ENCODE results near the gene ZBTB4. TPM values are rescaled to one million over a fixed set of nuclear protein-coding genes. Genes with fewer than 3 reads are reported as not detected.
A peak's percentile ranks its signal among the peaks of the same experiment; 100 is the strongest.

ZBTB4 gene
- total RNA-seq, 2 donors from 2014 or later = 50.5 to 67.3 TPM

- Histone ChIP-seq H3K36me3 (peaks cover 95% of the 10 kb centered on the region), H3K9me3 (no peaks in the 10 kb centered on the region), H3K27me3 (no peaks in the 10 kb centered on the region), H3K4me1 (no peaks in the 10 kb centered on the region), H3K4me3 (no peak overlapping the region), H3K27ac (no peak overlapping the region)
- DNase-seq (ENCODE audit: low spot score) = no peak
- TF ChIP-seq CTCF (IDR thresholded peaks at IDR 0.05) = no peak
Measured at GRCh38 chr17:7508846-7509245, 29.4 kb upstream of the ZBTB4 start.

- no peak for DNase-seq (ENCODE audit: low spot score)
- Histone ChIP-seq H3K4me3 (no peak overlapping the region), H3K27me3 (no peaks in the 10 kb centered on the region), H3K4me1 (no peaks in the 10 kb centered on the region), H3K9me3 (no peaks in the 10 kb centered on the region), H3K27ac (no peak overlapping the region), H3K36me3 (peaks cover 95% of the 10 kb centered on the region)
- no peak for TF ChIP-seq CTCF (IDR thresholded peaks at IDR 0.05)
Measured at GRCh38 chr17:7508145-7508544, 28.7 kb upstream of the ZBTB4 start.

GRCh38 chr17:7503521-7503920 is 24.1 kb upstream of the ZBTB4 start:
- peaks cover 95% of the 10 kb centered on the region for H3K36me3 ChIP-seq
- no peaks in the 10 kb centered on the region for H3K9me3 ChIP-seq

GRCh38 chr17:7502987-7503386 is 23.6 kb upstream of the ZBTB4 start:
- Histone ChIP-seq H3K4me1 (no peaks in the 10 kb centered on the region), H3K27me3 (no peaks in the 10 kb centered on the region), H3K9me3 (no peaks in the 10 kb centered on the region), H3K27ac (no peak overlapping the region), H3K4me3 (no peak overlapping the region), H3K36me3 (peaks cover 95% of the 10 kb centered on the region)
- DNase-seq (ENCODE audit: low spot score) = no peak
- TF ChIP-seq CTCF (IDR thresholded peaks at IDR 0.05) = peak in 1 of 2 donors; percentile 36

More at GRCh38 chr17:7503521-7503920, 24.1 kb upstream of the ZBTB4 start:
- H3K27ac ChIP-seq = no peak overlapping the region
- H3K4me3 ChIP-seq = no peak overlapping the region
- no peaks in the 10 kb centered on the region for H3K4me1 ChIP-seq
- no peak for DNase-seq (ENCODE audit: low spot score)
- TF ChIP-seq CTCF (IDR thresholded peaks at IDR 0.05) = no peak
- H3K27me3 ChIP-seq = no peaks in the 10 kb centered on the region

GRCh38 chr17:7502171-7502847 is 22.9 kb upstream of the ZBTB4 start:
- no peak overlapping the region for H3K4me3 ChIP-seq
- no peak overlapping the region for H3K27ac ChIP-seq
- no peaks in the 10 kb centered on the region for H3K27me3 ChIP-seq
- no peaks in the 10 kb centered on the region for H3K4me1 ChIP-seq
- no peaks in the 10 kb centered on the region for H3K9me3 ChIP-seq
- no peak for DNase-seq (ENCODE audit: low spot score)
- TF ChIP-seq CTCF (IDR thresholded peaks at IDR 0.05) = no peak
- H3K36me3 ChIP-seq = peaks cover 98% of the 10 kb centered on the region

GRCh38 chr17:7501729-7502128 is 22.3 kb upstream of the ZBTB4 start:
- peaks cover 0 to 2% of the 10 kb centered on the region in 2 donors for H3K4me1 ChIP-seq
- H3K36me3 ChIP-seq = peaks cover 99% of the 10 kb centered on the region
- no peak for TF ChIP-seq CTCF (IDR thresholded peaks at IDR 0.05)

More at GRCh38 chr17:7501729-7502128, 22.3 kb upstream of the ZBTB4 start:
- no peaks in the 10 kb centered on the region for H3K9me3 ChIP-seq
- no peaks in the 10 kb centered on the region for H3K27me3 ChIP-seq
- DNase-seq (ENCODE audit: low spot score) = no peak
- no peak overlapping the region for H3K27ac ChIP-seq
- no peak overlapping the region for H3K4me3 ChIP-seq
